Right lung (tissue), 5 donors: ENCODE data around the gene ZSCAN22. TPM values are rescaled to one million over a fixed set of nuclear protein-coding genes. Genes with fewer than 3 reads are reported as not detected.

Source experiments
- DNase-seq, 2 donors: peaks; one replicate each; pipeline ENCODE4 v3.0.0-alpha.2; 2013
- polyA plus RNA-seq, 5 donors: library from polyadenylated mRNA; unstranded; fragments of 120-200 nt; gene quantifications; one replicate each; pipeline versions ENCODE4 v1.2.1 to v1.2.3, GENCODE V29; 2013; ENCODE audit warnings: inconsistent platforms in 1 of 5, low replicate concordance in 1 of 5; ENCODE audit not compliant: insufficient read length in 5 of 5, insufficient read depth in 1 of 5

The ZSCAN22 gene
- polyA plus RNA-seq, 5 donors = 3.6 to 4.5 (median 3.9) TPM

- no peak for DNase-seq
These were observed 24.2 kb downstream of the ZSCAN22 start for GRCh38 chr19:58350871-58351557.

- no peak for DNase-seq
These were observed 24.7 kb downstream of the ZSCAN22 start for GRCh38 chr19:58351558-58351878.

GRCh38 chr19:58351990-58352755, 25.4 kb downstream of the ZSCAN22 start:
- DNase-seq = no peak

GRCh38 chr19:58352760-58353671, 26.2 kb downstream of the ZSCAN22 start, which contains the start of gene A1BG:
TSS of gene A1BG (minus strand) at chr19:58353492. CDS start at chr19:58353437, 55 bp downstream.
- no peak for DNase-seq

- no peak for DNase-seq
These were observed 27.1 kb downstream of the ZSCAN22 start for GRCh38 chr19:58353717-58354477.

- no peak for DNase-seq
These were observed 27.8 kb downstream of the ZSCAN22 start for GRCh38 chr19:58354478-58355030.

- DNase-seq = no peak
These were observed 28.5 kb downstream of the ZSCAN22 start for GRCh38 chr19:58355215-58355796.

- peak; percentile 37 to 59 for DNase-seq
These were observed 29.3 kb downstream of the ZSCAN22 start for GRCh38 chr19:58355908-58356765.

- peak; percentile 16 to 46 for DNase-seq
These were observed 30.1 kb downstream of the ZSCAN22 start for GRCh38 chr19:58356766-58357480.

GRCh38 chr19:58357481-58358145, 30.8 kb downstream of the ZSCAN22 start:
- DNase-seq = no peak

GRCh38 chr19:58361900-58362271, 35.1 kb downstream of the ZSCAN22 start:
- DNase-seq = no peak

- DNase-seq = peak; percentile 98 to 99
These were observed 35.6 kb downstream of the ZSCAN22 start, which contains the start of gene ZNF497 for GRCh38 chr19:58362272-58362994. TSS of gene ZNF497 (minus strand) at chr19:58362751. CDS start at chr19:58357635, 5,116 bp downstream.

- DNase-seq = no peak
These were observed 37.4 kb downstream of the ZSCAN22 start for GRCh38 chr19:58364146-58364545.

GRCh38 chr19:58366585-58367430, 40.0 kb downstream of the ZSCAN22 start:
- DNase-seq = no peak

GRCh38 chr19:58367698-58368454, 41.1 kb downstream of the ZSCAN22 start:
- DNase-seq = no peak
